HG03108 (cell line): Measurements from ENCODE around the gene CCT5.
"Not testable (repeated sequence)": the region's sequence is repeated elsewhere in the genome, so short reads cannot be mapped to it uniquely, and the experiment has no call there.

Experiments used
- ATAC-seq: cut with Tn5 transposase; IDR thresholded peaks from one replicate; pipeline ENCODE4 v1.9.1; 2021; ENCODE audit warnings: moderate library complexity; ENCODE audit not compliant: unreplicated experiment

Gene CCT5

GRCh38 chr5:10297646-10298204, 47.6 kb downstream of the CCT5 start:
- no peak for ATAC-seq

- no peak for ATAC-seq
These were observed 50.2 kb downstream of the CCT5 start for GRCh38 chr5:10300246-10300645.

- no peak for ATAC-seq
These were observed 51.2 kb downstream of the CCT5 start for GRCh38 chr5:10301266-10301665.

- no peak for ATAC-seq
These were observed 51.9 kb downstream of the CCT5 start for GRCh38 chr5:10301842-10302610.

GRCh38 chr5:10303201-10303600, 53.1 kb downstream of the CCT5 start:
- ATAC-seq = no peak

- no peak for ATAC-seq
These were observed 53.7 kb downstream of the CCT5 start for GRCh38 chr5:10303699-10304170.

- ATAC-seq = no peak
These were observed 54.9 kb downstream of the CCT5 start for GRCh38 chr5:10304932-10305331.

- ATAC-seq = no peak
These were observed 56.0 kb downstream of the CCT5 start for GRCh38 chr5:10306114-10306513.

- no peak for ATAC-seq
These were observed 56.7 kb downstream of the CCT5 start for GRCh38 chr5:10306806-10307205.

GRCh38 chr5:10307206-10308148, 57.4 kb downstream of the CCT5 start, which contains the start of gene CMBL:
CMBL (minus strand) TSS chr5:10307902; CDS start chr5:10290762, 17,140 bp downstream.
- peak; percentile 80 for ATAC-seq

- no peak for ATAC-seq
These were observed 58.8 kb downstream of the CCT5 start for GRCh38 chr5:10308844-10309243.

GRCh38 chr5:10310066-10310779, 60.1 kb downstream of the CCT5 start:
- ATAC-seq = no peak

- not testable (repeated sequence) for ATAC-seq
These were observed 60.9 kb downstream of the CCT5 start for GRCh38 chr5:10310835-10311570.

- no peak for ATAC-seq
These were observed 61.7 kb downstream of the CCT5 start for GRCh38 chr5:10311595-10312425.

GRCh38 chr5:10315201-10315600, 65.1 kb downstream of the CCT5 start:
- ATAC-seq = no peak
